Smooth muscle cell of the brain vasculature (primary cell): ENCODE measurements around the gene BABAM1.
A peak's percentile ranks its signal among the peaks of the same experiment; 100 is the strongest.

Source experiments
- DNase-seq: peaks from one replicate; pipeline ENCODE4 v3.0.0-alpha.2; 2012; ENCODE audit warnings: low read depth, low spot score

The BABAM1 gene

GRCh38 chr19:17243211-17243829 lies 23.9 kb upstream of the BABAM1 start:
- no peak for DNase-seq

GRCh38 chr19:17243830-17244617 lies 23.2 kb upstream of the BABAM1 start:
- no peak for DNase-seq

- DNase-seq, result no peak
Measured at GRCh38 chr19:17244618-17245534, 22.4 kb upstream of the BABAM1 start.

GRCh38 chr19:17245535-17245984 lies 21.7 kb upstream of the BABAM1 start, which contains the start of gene NR2F6:
Gene NR2F6 (minus strand): TSS chr19:17245919. CDS start chr19:17245220, 699 bp downstream.
- DNase-seq, result no peak

GRCh38 chr19:17246681-17247425 lies 20.4 kb upstream of the BABAM1 start:
- no peak for DNase-seq

GRCh38 chr19:17248011-17248776 lies 19.0 kb upstream of the BABAM1 start:
- no peak for DNase-seq

- DNase-seq, result no peak
Measured at GRCh38 chr19:17249887-17250548, 17.2 kb upstream of the BABAM1 start.

- no peak for DNase-seq
Measured at GRCh38 chr19:17254636-17255035, 12.6 kb upstream of the BABAM1 start.

GRCh38 chr19:17255150-17255621 lies 12.1 kb upstream of the BABAM1 start:
- DNase-seq, result no peak

GRCh38 chr19:17256130-17256529 lies 11.1 kb upstream of the BABAM1 start:
- no peak for DNase-seq

GRCh38 chr19:17259118-17259780 lies 8.0 kb upstream of the BABAM1 start:
- no peak for DNase-seq

GRCh38 chr19:17259934-17260333 lies 7.3 kb upstream of the BABAM1 start:
- no peak for DNase-seq

GRCh38 chr19:17260842-17261325 lies 6.4 kb upstream of the BABAM1 start:
- DNase-seq, result peak; percentile 26

- DNase-seq, result no peak
Measured at GRCh38 chr19:17262557-17262956, 4.7 kb upstream of the BABAM1 start.

- no peak for DNase-seq
Measured at GRCh38 chr19:17263712-17264640, 3.3 kb upstream of the BABAM1 start.

- no peak for DNase-seq
Measured at GRCh38 chr19:17264641-17264979, 2.6 kb upstream of the BABAM1 start, which contains the start of gene USHBP1. Gene USHBP1 (minus strand): TSS chr19:17264745. CDS start chr19:17264299, 446 bp downstream.

- no peak for DNase-seq
Measured at GRCh38 chr19:17266026-17266425, 1.2 kb upstream of the BABAM1 start.

- DNase-seq, result no peak
Measured at GRCh38 chr19:17266589-17266974, 661 bp upstream of the BABAM1 start.
